HepG2 (cell line): Measurements from ENCODE around the gene SPAG7. TPM values are rescaled to one million over a fixed set of nuclear protein-coding genes. Genes with fewer than 3 reads are reported as not detected.

Experiments
- ARID2 ChIP-seq: sonication (generic); formaldehyde crosslinking; IDR thresholded peaks from 2 replicates; pipeline ENCODE4 v1.8.1; 2022; ENCODE audit warnings: mild to moderate bottlenecking, missing genetic modification reagents, borderline replicate concordance
- CC2D1A ChIP-seq: sonication (generic); formaldehyde crosslinking; IDR thresholded peaks from 2 replicates; pipeline ENCODE4 v1.8.1; 2023; ENCODE audit warnings: mild to moderate bottlenecking, missing genetic modification reagents
- FOXA3 ChIP-seq: IDR thresholded peaks from 2 replicates; pipeline ENCODE4 v1.6.1; 2016; ENCODE audit warnings: missing genetic modification reagents, missing compliant biosample characterization
- HDAC1 ChIP-seq: sonication (generic); formaldehyde crosslinking; IDR thresholded peaks from 2 replicates; pipeline ENCODE4 v1.5.1; 2020; ENCODE audit warnings: mild to moderate bottlenecking, missing genetic modification reagents
- HNRNPK ChIP-seq: fragments of 200-400 bp; formaldehyde crosslinking; IDR thresholded peaks from 2 replicates; pipeline ENCODE4 v1.6.1; 2018; ENCODE audit warnings: low read length, low read depth, moderate library complexity, mild to moderate bottlenecking; ENCODE audit not compliant: poor library complexity, severe bottlenecking
- HOXA5 ChIP-seq: sonication (generic); formaldehyde crosslinking; IDR thresholded peaks from 2 replicates; pipeline ENCODE4 v1.4.0; 2020; ENCODE audit warnings: missing genetic modification reagents
- MEIS2 ChIP-seq: sonication (generic); formaldehyde crosslinking; IDR thresholded peaks from 2 replicates; pipeline ENCODE4 v1.9.0; 2021; ENCODE audit warnings: mild to moderate bottlenecking, missing genetic modification reagents
- MTERF4 ChIP-seq: sonication (generic); formaldehyde crosslinking; IDR thresholded peaks from 2 replicates; pipeline ENCODE4 v1.8.0; 2023; ENCODE audit warnings: mild to moderate bottlenecking, missing genetic modification reagents
- NFATC3 ChIP-seq: sonication (generic); formaldehyde crosslinking; IDR thresholded peaks from 2 replicates; pipeline ENCODE4 v1.5.1; 2020; ENCODE audit warnings: mild to moderate bottlenecking, missing genetic modification reagents
- NFE2L1 ChIP-seq: sonication (generic); formaldehyde crosslinking; IDR thresholded peaks from 2 replicates; pipeline ENCODE4 v1.4.0; 2020; ENCODE audit warnings: missing genetic modification reagents, mild to moderate bottlenecking, borderline replicate concordance
- PAX8 ChIP-seq: sonication (generic); formaldehyde crosslinking; IDR thresholded peaks from 2 replicates; pipeline ENCODE4 v1.8.0; 2022; ENCODE audit warnings: mild to moderate bottlenecking, missing genetic modification reagents, borderline replicate concordance
- POLR2A ChIP-seq, 2 experiments: IDR thresholded peaks; 2 replicates each; pipeline ENCODE4 v1.6.1; 2011; ENCODE audit warnings: low read depth in 2 of 2, low read length in 2 of 2, mild to moderate bottlenecking in 1 of 2, moderate library complexity in 1 of 2; ENCODE audit not compliant: insufficient read depth in 1 of 2
- POLR2AphosphoS2 ChIP-seq: IDR thresholded peaks from 2 replicates; pipeline ENCODE4 v1.6.1; 2011; ENCODE audit warnings: low read depth, low read length, improper control_type of control experiment
- SALL2 ChIP-seq: sonication (generic); formaldehyde crosslinking; IDR thresholded peaks from 2 replicates; pipeline ENCODE4 v1.8.1; 2023; ENCODE audit warnings: mild to moderate bottlenecking, missing genetic modification reagents, inconsistent platforms
- SIN3B ChIP-seq: fragments of 150-350 bp; IDR thresholded peaks from 2 replicates; pipeline ENCODE4 v1.6.1; 2014; ENCODE audit warnings: low read length
- TERF1 ChIP-seq: sonication (generic); formaldehyde crosslinking; IDR thresholded peaks from 2 replicates; pipeline ENCODE4 v1.8.0; 2022; ENCODE audit warnings: mild to moderate bottlenecking, missing genetic modification reagents, moderate library complexity
- TMF1 ChIP-seq: sonication (generic); formaldehyde crosslinking; IDR thresholded peaks from 2 replicates; pipeline ENCODE4 v1.8.1; 2022; ENCODE audit warnings: low read depth, missing genetic modification reagents
- ZBTB1 ChIP-seq: sonication (generic); formaldehyde crosslinking; IDR thresholded peaks from 2 replicates; pipeline ENCODE4 v1.4.0; 2020; ENCODE audit warnings: missing genetic modification reagents, borderline replicate concordance
- ZNF18 ChIP-seq: sonication (generic); formaldehyde crosslinking; IDR thresholded peaks from 2 replicates; pipeline ENCODE4 v1.8.0; 2022; ENCODE audit warnings: mild to moderate bottlenecking, missing genetic modification reagents; ENCODE audit not compliant: insufficient replicate concordance
- ZNF234 ChIP-seq: sonication (generic); formaldehyde crosslinking; conservative IDR thresholded peaks from 2 replicates; pipeline ENCODE4 v1.5.1; 2020; ENCODE audit warnings: mild to moderate bottlenecking, missing genetic modification reagents
- ZNF280B ChIP-seq: sonication (generic); formaldehyde crosslinking; IDR thresholded peaks from 2 replicates; pipeline ENCODE4 v1.5.0; 2020; ENCODE audit warnings: missing genetic modification reagents, mild to moderate bottlenecking, borderline replicate concordance
- ZNF350 ChIP-seq: sonication (generic); formaldehyde crosslinking; IDR thresholded peaks from 2 replicates; pipeline ENCODE4 v1.4.0; 2020; ENCODE audit warnings: mild to moderate bottlenecking, low read depth, missing genetic modification reagents, borderline replicate concordance
- ZNF354B ChIP-seq: sonication (generic); formaldehyde crosslinking; IDR thresholded peaks from 2 replicates; pipeline ENCODE4 v1.8.0; 2022; ENCODE audit warnings: mild to moderate bottlenecking, missing genetic modification reagents
- ZNF382 ChIP-seq: sonication (generic); formaldehyde crosslinking; IDR thresholded peaks from 2 replicates; pipeline ENCODE4 v1.5.0; 2020; ENCODE audit warnings: missing genetic modification reagents, mild to moderate bottlenecking, borderline replicate concordance
- ZNF644 ChIP-seq: IDR thresholded peaks from 2 replicates; pipeline ENCODE4 v1.6.1; 2016; ENCODE audit warnings: low read depth
- ZNF816 ChIP-seq: sonication (generic); formaldehyde crosslinking; IDR thresholded peaks from 2 replicates; pipeline ENCODE4 v1.8.0; 2022; ENCODE audit warnings: missing genetic modification reagents, mild to moderate bottlenecking, borderline replicate concordance
- polyA plus RNA-seq, 8 experiments: library from polyadenylated mRNA; depleted of rRNA in 3 of 8; stranded (reverse) in 7 of 8; unstranded in 1 of 8; fragments of >200 nt; fragmentation: Illumina TruSeq in 4 of 8; extraction: Trizol in 4 of 8; gene quantifications; 2 replicates each; pipeline versions ENCODE4 v1.2.1 to v1.2.3, GENCODE V29; 2011 to 2016; ENCODE audit warnings: low read depth in 4 of 8, missing spikeins in 1 of 8, mixed read lengths in 1 of 8; ENCODE audit not compliant: insufficient read depth in 1 of 8
- total RNA-seq, 5 experiments: library from RNA; depleted of rRNA; stranded (reverse); fragments of >200 nt; fragmentation: Illumina TruSeq; extraction: Trizol; gene quantifications; 2 replicates each; pipeline ENCODE4 v1.2.3, GENCODE V29; 2016; ENCODE audit warnings: low read depth in 1 of 5

Gene SPAG7
- total and polyA plus RNA-seq, 2 of the 13 experiments (the other 11 are each of a cell fraction or from before 2014, with no cell fraction given): 51.0 to 59.0 TPM

GRCh38 chr17:4950075-4950745, 17.4 kb downstream of the SPAG7 start (continued):
- TF ChIP-seq HOXA5: peak; percentile 45; the same call in 1 of the 2 replicates
- no peak; the same call in 1 of the 2 replicates for TF ChIP-seq FOXA3 (CRISPR knock-in tag)
- TF ChIP-seq PAX8: no peak
- TF ChIP-seq HNRNPK: peak; percentile 7
- 0 out of 2 replicates have a peak, but pooled peaks have one; percentile 14 for TF ChIP-seq ZNF816 (CRISPR knock-in tag)
- TF ChIP-seq ZNF234 (CRISPR knock-in tag): no peak
- peak; percentile 22; the same call in 1 of the 2 replicates for TF ChIP-seq ZNF280B (CRISPR knock-in tag)
- no peak for TF ChIP-seq ZBTB1 (CRISPR knock-in tag)
- TF ChIP-seq ZNF18 (CRISPR knock-in tag): peak; percentile 52
- TF ChIP-seq ARID2 (CRISPR knock-in tag): no peak
- TF ChIP-seq ZNF350 (CRISPR knock-in tag): peak; percentile 78; the same call in 1 of the 2 replicates
- TF ChIP-seq HDAC1 (CRISPR knock-in tag): 0 out of 2 replicates have a peak, but pooled peaks have one; percentile 20
- 0 out of 2 replicates have a peak, but pooled peaks have one; percentile 45 for TF ChIP-seq NFATC3 (CRISPR knock-in tag)
- peak in 1 of 2 experiments; percentile 67; a peak in 3 of 4 replicates for TF ChIP-seq POLR2A (IDR thresholded peaks at IDR 0.05; ENCODE audit: insufficient read depth in 1 of 2, low read depth in 2 of 2, low read length in 2 of 2)
- TF ChIP-seq ZNF644: no peak
- no peak for TF ChIP-seq NFE2L1 (CRISPR knock-in tag)
- TF ChIP-seq MTERF4 (CRISPR knock-in tag): no peak
- no peak for TF ChIP-seq ZNF354B (CRISPR knock-in tag)
- no peak; the same call in 1 of the 2 replicates for TF ChIP-seq SALL2 (CRISPR knock-in tag)
- no peak for TF ChIP-seq SIN3B
- TF ChIP-seq TERF1 (CRISPR knock-in tag): no peak
- TF ChIP-seq CC2D1A (CRISPR knock-in tag): no peak
- no peak for TF ChIP-seq ZNF382 (CRISPR knock-in tag)
- 0 out of 2 replicates have a peak, but pooled peaks have one; percentile 6 for TF ChIP-seq MEIS2 (CRISPR knock-in tag)
- no peak for TF ChIP-seq POLR2AphosphoS2
- no peak for TF ChIP-seq TMF1 (CRISPR knock-in tag)
